ENCODE results near the gene CYTH2.

The CYTH2 gene

DNA sequence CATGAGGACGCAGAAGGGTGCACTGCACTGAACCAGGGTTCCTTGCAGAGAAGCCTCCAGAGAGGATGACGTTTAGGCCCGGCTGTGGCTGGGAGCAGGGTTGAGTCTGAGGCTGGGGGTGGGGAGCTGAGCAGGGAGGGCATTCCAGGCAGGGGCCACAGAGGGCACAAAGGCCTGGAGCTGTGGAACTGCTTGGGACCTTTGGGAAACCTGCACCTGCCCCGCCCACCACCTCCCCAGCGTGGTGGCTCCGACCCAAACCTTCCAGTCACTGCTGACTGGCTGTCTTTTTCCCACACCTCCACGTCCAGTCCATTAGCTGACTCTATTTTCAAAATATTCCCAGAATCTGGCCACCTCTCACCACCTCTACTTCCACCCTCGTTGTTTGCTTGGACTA lies 47.4 kb downstream of the CYTH2 start:
- no peak for TF ChIP-seq FOXP2 (optimal IDR thresholded peaks at IDR 0.05; ENCODE audit: borderline replicate concordance, extremely low read depth, extremely low read length, insufficient read depth)
- no peak for TF ChIP-seq SIN3A (IDR thresholded peaks at IDR 0.05; ENCODE audit: borderline replicate concordance, insufficient read depth, low read length)
- TF ChIP-seq, protein P1, sequence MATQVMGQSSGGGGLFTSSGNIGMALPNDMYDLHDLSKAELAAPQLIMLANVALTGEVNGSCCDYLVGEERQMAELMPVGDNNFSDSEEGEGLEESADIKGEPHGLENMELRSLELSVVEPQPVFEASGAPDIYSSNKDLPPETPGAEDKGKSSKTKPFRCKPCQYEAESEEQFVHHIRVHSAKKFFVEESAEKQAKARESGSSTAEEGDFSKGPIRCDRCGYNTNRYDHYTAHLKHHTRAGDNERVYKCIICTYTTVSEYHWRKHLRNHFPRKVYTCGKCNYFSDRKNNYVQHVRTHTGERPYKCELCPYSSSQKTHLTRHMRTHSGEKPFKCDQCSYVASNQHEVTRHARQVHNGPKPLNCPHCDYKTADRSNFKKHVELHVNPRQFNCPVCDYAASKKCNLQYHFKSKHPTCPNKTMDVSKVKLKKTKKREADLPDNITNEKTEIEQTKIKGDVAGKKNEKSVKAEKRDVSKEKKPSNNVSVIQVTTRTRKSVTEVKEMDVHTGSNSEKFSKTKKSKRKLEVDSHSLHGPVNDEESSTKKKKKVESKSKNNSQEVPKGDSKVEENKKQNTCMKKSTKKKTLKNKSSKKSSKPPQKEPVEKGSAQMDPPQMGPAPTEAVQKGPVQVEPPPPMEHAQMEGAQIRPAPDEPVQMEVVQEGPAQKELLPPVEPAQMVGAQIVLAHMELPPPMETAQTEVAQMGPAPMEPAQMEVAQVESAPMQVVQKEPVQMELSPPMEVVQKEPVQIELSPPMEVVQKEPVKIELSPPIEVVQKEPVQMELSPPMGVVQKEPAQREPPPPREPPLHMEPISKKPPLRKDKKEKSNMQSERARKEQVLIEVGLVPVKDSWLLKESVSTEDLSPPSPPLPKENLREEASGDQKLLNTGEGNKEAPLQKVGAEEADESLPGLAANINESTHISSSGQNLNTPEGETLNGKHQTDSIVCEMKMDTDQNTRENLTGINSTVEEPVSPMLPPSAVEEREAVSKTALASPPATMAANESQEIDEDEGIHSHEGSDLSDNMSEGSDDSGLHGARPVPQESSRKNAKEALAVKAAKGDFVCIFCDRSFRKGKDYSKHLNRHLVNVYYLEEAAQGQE (IDR thresholded peaks at IDR 0.05; ENCODE audit: insufficient read depth in 1 of 2, low read depth in 2 of 2, low read length in 2 of 2): no peak
- TF ChIP-seq TAF1 (IDR thresholded peaks at IDR 0.05; ENCODE audit: borderline replicate concordance, insufficient read depth, low read length): no peak
- no peak for TF ChIP-seq POLR2AphosphoS5 (IDR thresholded peaks at IDR 0.05; ENCODE audit: low read depth, low read length)

DNA sequence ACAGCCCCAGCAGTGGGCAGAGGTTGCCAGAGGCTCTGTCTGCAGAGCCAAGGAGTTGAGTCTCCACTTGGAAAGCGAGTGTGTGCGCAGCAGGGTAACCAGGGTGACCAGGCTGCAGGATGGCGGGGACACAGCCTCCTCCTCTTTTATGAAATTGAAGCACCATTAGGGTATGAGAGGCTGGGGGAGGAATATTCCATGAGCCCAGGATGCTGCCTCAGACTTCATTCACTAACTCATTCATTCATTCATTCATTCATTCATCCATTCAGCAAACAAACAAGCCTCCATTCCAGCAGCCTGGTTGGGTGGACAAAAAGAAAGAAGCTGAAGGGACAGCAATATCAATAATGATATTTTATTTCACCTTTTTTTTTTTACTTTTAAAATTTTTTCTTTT lies 49.0 kb downstream of the CYTH2 start:
- TF ChIP-seq FOXP2 (optimal IDR thresholded peaks at IDR 0.05; ENCODE audit: borderline replicate concordance, extremely low read depth, extremely low read length, insufficient read depth): no peak
- no peak for TF ChIP-seq TAF1 (IDR thresholded peaks at IDR 0.05; ENCODE audit: borderline replicate concordance, insufficient read depth, low read length)
- no peak for TF ChIP-seq SIN3A (IDR thresholded peaks at IDR 0.05; ENCODE audit: borderline replicate concordance, insufficient read depth, low read length)
- TF ChIP-seq, protein P1 (IDR thresholded peaks at IDR 0.05; ENCODE audit: insufficient read depth in 1 of 2, low read depth in 2 of 2, low read length in 2 of 2): no peak
- TF ChIP-seq POLR2AphosphoS5 (IDR thresholded peaks at IDR 0.05; ENCODE audit: low read depth, low read length): no peak

GRCh38 chr19:48520134-48520533 lies 51.0 kb downstream of the CYTH2 start:
- TF ChIP-seq POLR2AphosphoS5 (IDR thresholded peaks at IDR 0.05; ENCODE audit: low read depth, low read length) (no peak), TAF1 (IDR thresholded peaks at IDR 0.05; ENCODE audit: borderline replicate concordance, insufficient read depth, low read length) (no peak), SIN3A (IDR thresholded peaks at IDR 0.05; ENCODE audit: borderline replicate concordance, insufficient read depth, low read length) (no peak), FOXP2 (optimal IDR thresholded peaks at IDR 0.05; ENCODE audit: borderline replicate concordance, extremely low read depth, extremely low read length, insufficient read depth) (no peak)
- TF ChIP-seq, protein P1 (IDR thresholded peaks at IDR 0.05; ENCODE audit: insufficient read depth in 1 of 2, low read depth in 2 of 2, low read length in 2 of 2): no peak

GRCh38 chr19:48524221-48524620 lies 55.1 kb downstream of the CYTH2 start:
- TF ChIP-seq POLR2AphosphoS5 (IDR thresholded peaks at IDR 0.05; ENCODE audit: low read depth, low read length) (no peak), SIN3A (IDR thresholded peaks at IDR 0.05; ENCODE audit: borderline replicate concordance, insufficient read depth, low read length) (no peak), FOXP2 (optimal IDR thresholded peaks at IDR 0.05; ENCODE audit: borderline replicate concordance, extremely low read depth, extremely low read length, insufficient read depth) (no peak), TAF1 (IDR thresholded peaks at IDR 0.05; ENCODE audit: borderline replicate concordance, insufficient read depth, low read length) (no peak)
- TF ChIP-seq, protein P1 (IDR thresholded peaks at IDR 0.05; ENCODE audit: insufficient read depth in 1 of 2, low read depth in 2 of 2, low read length in 2 of 2): no peak

GRCh38 chr19:48524732-48525131 lies 55.6 kb downstream of the CYTH2 start:
- TF ChIP-seq, protein P1 (IDR thresholded peaks at IDR 0.05; ENCODE audit: insufficient read depth in 1 of 2, low read depth in 2 of 2, low read length in 2 of 2): no peak
- TF ChIP-seq POLR2AphosphoS5 (IDR thresholded peaks at IDR 0.05; ENCODE audit: low read depth, low read length) (no peak), SIN3A (IDR thresholded peaks at IDR 0.05; ENCODE audit: borderline replicate concordance, insufficient read depth, low read length) (no peak), TAF1 (IDR thresholded peaks at IDR 0.05; ENCODE audit: borderline replicate concordance, insufficient read depth, low read length) (no peak), FOXP2 (optimal IDR thresholded peaks at IDR 0.05; ENCODE audit: borderline replicate concordance, extremely low read depth, extremely low read length, insufficient read depth) (no peak)
